ENCODE results near the gene ZNF385B. TPM values are rescaled to one million over a fixed set of nuclear protein-coding genes. Genes with fewer than 3 reads are reported as not detected.

ZNF385B gene
- total and polyA plus RNA-seq, 8 donors: 1.8 to 41.4 (median 3.5) TPM; not detected in 1

DNA sequence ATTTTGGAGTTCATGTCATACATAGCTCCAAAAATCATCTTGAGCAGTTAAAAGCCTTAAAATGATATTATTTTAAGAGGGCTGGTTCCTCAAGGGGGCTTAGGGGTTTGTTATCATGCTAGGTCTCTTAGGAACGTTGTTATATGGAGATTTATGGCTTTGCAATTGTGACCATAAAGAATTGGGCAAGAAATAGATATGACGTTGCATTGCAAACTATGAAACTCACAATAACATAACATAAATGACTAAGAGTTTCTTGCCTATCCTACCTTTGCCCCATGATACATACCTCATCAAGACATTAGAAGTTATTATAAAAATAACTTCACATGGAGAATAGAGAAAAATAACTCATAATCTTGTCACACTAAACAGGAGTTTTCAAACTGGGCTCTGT, 390.4 kb downstream of the ZNF385B start:
- H3K27ac ChIP-seq: no peak overlapping the region
- no peaks in the 10 kb centered on the region for H3K36me3 ChIP-seq
- 28 to 84% (median 64%) methylated on average over 2 of the region's 2 CpGs for WGBS, 5 donors
- H3K4me1 ChIP-seq: no peaks in the 10 kb centered on the region
- intact Hi-C loops (cut with DNase I; ENCODE audit: low total_unique reads): no loop called here
- TF ChIP-seq POLR2A (IDR thresholded peaks at IDR 0.05): no peak
- TF ChIP-seq, protein P1, sequence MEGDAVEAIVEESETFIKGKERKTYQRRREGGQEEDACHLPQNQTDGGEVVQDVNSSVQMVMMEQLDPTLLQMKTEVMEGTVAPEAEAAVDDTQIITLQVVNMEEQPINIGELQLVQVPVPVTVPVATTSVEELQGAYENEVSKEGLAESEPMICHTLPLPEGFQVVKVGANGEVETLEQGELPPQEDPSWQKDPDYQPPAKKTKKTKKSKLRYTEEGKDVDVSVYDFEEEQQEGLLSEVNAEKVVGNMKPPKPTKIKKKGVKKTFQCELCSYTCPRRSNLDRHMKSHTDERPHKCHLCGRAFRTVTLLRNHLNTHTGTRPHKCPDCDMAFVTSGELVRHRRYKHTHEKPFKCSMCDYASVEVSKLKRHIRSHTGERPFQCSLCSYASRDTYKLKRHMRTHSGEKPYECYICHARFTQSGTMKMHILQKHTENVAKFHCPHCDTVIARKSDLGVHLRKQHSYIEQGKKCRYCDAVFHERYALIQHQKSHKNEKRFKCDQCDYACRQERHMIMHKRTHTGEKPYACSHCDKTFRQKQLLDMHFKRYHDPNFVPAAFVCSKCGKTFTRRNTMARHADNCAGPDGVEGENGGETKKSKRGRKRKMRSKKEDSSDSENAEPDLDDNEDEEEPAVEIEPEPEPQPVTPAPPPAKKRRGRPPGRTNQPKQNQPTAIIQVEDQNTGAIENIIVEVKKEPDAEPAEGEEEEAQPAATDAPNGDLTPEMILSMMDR (IDR thresholded peaks at IDR 0.05): no peak
- TF ChIP-seq EP300 (IDR thresholded peaks at IDR 0.05): no peak
- DNase-seq: no peak
- no peaks in the 10 kb centered on the region for H3K27me3 ChIP-seq
- no peaks in the 10 kb centered on the region for H3K9me3 ChIP-seq
- H3K4me3 ChIP-seq: no peak overlapping the region

DNA sequence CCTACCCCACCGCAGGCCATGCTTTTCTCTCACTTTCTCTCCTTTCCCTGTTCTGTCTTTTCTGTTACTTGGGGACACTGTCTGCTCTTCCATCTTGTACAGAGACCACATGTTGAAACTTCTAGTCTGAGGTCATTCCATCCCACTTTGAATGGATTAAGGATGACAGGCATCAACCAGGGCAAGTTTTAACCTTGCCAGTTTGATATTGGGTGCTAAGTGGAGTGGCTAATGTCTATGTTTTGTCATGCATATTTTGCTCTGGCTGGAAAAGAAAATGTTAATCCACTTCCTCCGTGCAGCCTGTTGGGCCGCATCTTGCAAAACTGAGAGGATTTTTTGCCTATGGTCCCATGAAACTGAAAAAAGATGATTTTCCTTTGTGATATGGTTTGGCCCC, 391.3 kb downstream of the ZNF385B start:
- WGBS, 5 donors: 80 to 92% (median 89%) methylated on average over 3 of the region's 3 CpGs
- H3K9me3 ChIP-seq: no peaks in the 10 kb centered on the region
- no peak for TF ChIP-seq EP300 (IDR thresholded peaks at IDR 0.05)
- TF ChIP-seq, protein P1 (IDR thresholded peaks at IDR 0.05): no peak
- no peak for TF ChIP-seq POLR2AphosphoS5 (IDR thresholded peaks at IDR 0.05)
- TF ChIP-seq POLR2A (IDR thresholded peaks at IDR 0.05): no peak
- DNase-seq: no peak
- H3K4me1 ChIP-seq: no peaks in the 10 kb centered on the region
- H3K27ac ChIP-seq: no peak overlapping the region
- H3K36me3 ChIP-seq: no peaks in the 10 kb centered on the region
- intact Hi-C loops (cut with DNase I; ENCODE audit: low total_unique reads): no loop called here
- no peak overlapping the region for H3K4me3 ChIP-seq
- no peaks in the 10 kb centered on the region for H3K27me3 ChIP-seq

DNA sequence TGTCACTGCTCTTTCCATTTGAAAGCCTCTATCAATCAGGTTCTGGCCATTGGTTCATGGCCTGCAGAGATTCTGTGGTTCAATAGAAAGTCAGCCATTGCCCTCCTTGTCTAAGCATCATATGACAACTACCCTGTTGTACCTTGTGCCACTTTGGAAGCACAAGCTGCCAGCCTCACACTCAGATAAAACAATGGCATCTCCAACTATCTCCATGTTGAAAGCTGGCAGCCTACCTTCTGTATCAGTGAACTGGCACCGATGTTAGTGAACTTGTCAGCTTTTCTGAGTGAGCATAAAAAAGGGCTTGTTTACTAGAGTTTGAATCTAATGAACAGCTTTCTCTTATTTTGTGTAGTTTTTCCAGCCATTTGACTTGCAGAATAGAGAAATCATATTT, 393.5 kb downstream of the ZNF385B start:
- TF ChIP-seq POLR2AphosphoS5 (IDR thresholded peaks at IDR 0.05) (no peak), EP300 (IDR thresholded peaks at IDR 0.05) (no peak), POLR2A (IDR thresholded peaks at IDR 0.05) (no peak)
- TF ChIP-seq, protein P1 (IDR thresholded peaks at IDR 0.05): no peak
- Histone ChIP-seq H3K36me3 (no peaks in the 10 kb centered on the region), H3K9me3 (no peaks in the 10 kb centered on the region), H3K4me1 (no peaks in the 10 kb centered on the region), H3K4me3 (no peak overlapping the region), H3K27me3 (no peaks in the 10 kb centered on the region), H3K27ac (no peak overlapping the region)
- intact Hi-C loops (cut with DNase I; ENCODE audit: low total_unique reads): no loop called here
- no peak for DNase-seq
- WGBS, 5 donors: 79 to 92% (median 86%) methylated on average over 1 of the region's 1 CpG

DNA sequence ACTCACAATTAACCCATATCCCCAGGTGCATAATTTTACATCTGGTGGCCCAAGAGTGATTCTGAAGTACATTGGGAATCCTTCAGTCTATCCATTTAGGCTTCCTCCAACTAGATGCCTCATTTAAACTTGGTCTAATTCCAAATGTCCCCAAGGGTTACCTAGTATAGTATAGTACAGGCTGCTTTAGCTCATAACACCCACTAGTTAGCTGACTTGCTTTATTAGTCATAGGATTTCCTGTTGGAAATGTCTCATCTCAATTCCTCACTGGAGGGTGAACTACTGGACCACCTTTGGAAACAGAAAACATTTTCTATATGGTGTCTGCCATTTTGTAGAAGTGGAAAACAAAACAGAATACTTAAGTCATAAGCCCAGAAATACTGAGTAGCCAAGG, 394.3 kb downstream of the ZNF385B start:
- Histone ChIP-seq H3K27me3 (no peaks in the 10 kb centered on the region), H3K4me1 (no peaks in the 10 kb centered on the region), H3K9me3 (no peaks in the 10 kb centered on the region), H3K27ac (no peak overlapping the region), H3K36me3 (no peaks in the 10 kb centered on the region), H3K4me3 (no peak overlapping the region)
- no peak for TF ChIP-seq POLR2AphosphoS5 (IDR thresholded peaks at IDR 0.05)
- DNase-seq: no peak
- intact Hi-C loops (cut with DNase I; ENCODE audit: low total_unique reads): no loop called here

DNA sequence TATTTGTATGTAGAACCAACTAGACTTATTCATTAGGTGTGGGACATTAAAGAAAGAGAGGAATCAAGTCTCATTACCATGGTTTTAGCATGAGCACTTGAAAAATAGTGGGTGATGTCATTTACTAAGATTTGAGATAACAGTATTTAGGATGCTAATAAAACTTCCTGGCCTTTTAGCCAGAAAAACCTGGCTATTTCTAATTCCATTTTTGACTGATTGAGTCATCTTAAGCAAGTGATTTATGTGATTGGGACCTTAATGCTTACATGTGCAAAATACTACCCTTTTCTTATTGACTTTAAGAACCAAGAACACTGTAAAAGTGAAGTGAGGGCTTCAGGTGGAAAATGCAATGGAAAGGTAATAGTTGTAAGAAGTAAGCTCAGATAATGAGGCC, 400.0 kb downstream of the ZNF385B start:
- H3K4me3 ChIP-seq: no peak overlapping the region

More for the DNA sequence above, 400.0 kb downstream of the ZNF385B start:
- TF ChIP-seq POLR2A (IDR thresholded peaks at IDR 0.05) (no peak), EP300 (IDR thresholded peaks at IDR 0.05) (no peak), POLR2AphosphoS5 (IDR thresholded peaks at IDR 0.05) (no peak)
- TF ChIP-seq, protein P1 (IDR thresholded peaks at IDR 0.05): no peak
- Histone ChIP-seq H3K4me1 (peaks cover 0 to 8% (median 6%) of the 10 kb centered on the region in 4 donors), H3K27ac (no peak overlapping the region), H3K27me3 (no peaks in the 10 kb centered on the region), H3K36me3 (peaks cover 0 to 6% (median 0%) of the 10 kb centered on the region in 4 donors), H3K9me3 (peaks cover 0 to 7% (median 4%) of the 10 kb centered on the region in 4 donors)
- no peak for DNase-seq
- intact Hi-C loops (cut with DNase I; ENCODE audit: low total_unique reads): no loop called here

Measured in stomach (tissue), 9 donors.